GM18505 (cell line): ENCODE results near the gene ZDHHC17.

Experiments
- ATAC-seq: cut with Tn5 transposase; IDR thresholded peaks from one replicate; pipeline ENCODE4 v1.9.1; 2021; ENCODE audit not compliant: unreplicated experiment
- POLR2A ChIP-seq: IDR thresholded peaks from 4 replicates; pipeline ENCODE4 v1.6.1; 2011; ENCODE audit warnings: borderline replicate concordance; ENCODE audit not compliant: insufficient read depth, insufficient read length; ENCODE audit errors: extremely low read depth

The ZDHHC17 gene

GRCh38 chr12:76813265-76813664 is 49.4 kb downstream of the ZDHHC17 start:
- no peak for TF ChIP-seq POLR2A
- ATAC-seq, result no peak

GRCh38 chr12:76813972-76814371 is 50.1 kb downstream of the ZDHHC17 start:
- ATAC-seq, result no peak
- TF ChIP-seq POLR2A, result no peak

GRCh38 chr12:76820888-76821482 is 57.1 kb downstream of the ZDHHC17 start:
- no peak for ATAC-seq
- TF ChIP-seq POLR2A, result no peak

GRCh38 chr12:76830436-76830835 is 66.5 kb downstream of the ZDHHC17 start:
- ATAC-seq, result no peak
- TF ChIP-seq POLR2A, result no peak

- TF ChIP-seq POLR2A, result no peak
- no peak for ATAC-seq
Measured at GRCh38 chr12:76836633-76837032, 72.7 kb downstream of the ZDHHC17 start.

GRCh38 chr12:76847260-76847659 is 83.3 kb downstream of the ZDHHC17 start:
- TF ChIP-seq POLR2A, result no peak
- ATAC-seq, result no peak

GRCh38 chr12:76848132-76848531 is 84.2 kb downstream of the ZDHHC17 start:
- no peak for ATAC-seq
- no peak for TF ChIP-seq POLR2A

GRCh38 chr12:76852106-76852505 is 88.2 kb downstream of the ZDHHC17 start:
- no peak for TF ChIP-seq POLR2A
- no peak for ATAC-seq

GRCh38 chr12:76855271-76855670 is 91.4 kb downstream of the ZDHHC17 start:
- no peak for ATAC-seq

GRCh38 chr12:76856018-76856644 is 92.2 kb downstream of the ZDHHC17 start:
- no peak for ATAC-seq
- TF ChIP-seq POLR2A, result no peak

More at GRCh38 chr12:76855271-76855670, 91.4 kb downstream of the ZDHHC17 start:
- no peak for TF ChIP-seq POLR2A

GRCh38 chr12:76859611-76860010 is 95.7 kb downstream of the ZDHHC17 start:
- ATAC-seq, result no peak
- TF ChIP-seq POLR2A, result no peak

- TF ChIP-seq POLR2A, result no peak
- no peak for ATAC-seq
Measured at GRCh38 chr12:76860256-76860655, 96.3 kb downstream of the ZDHHC17 start.

- ATAC-seq, result no peak
- no peak for TF ChIP-seq POLR2A
Measured at GRCh38 chr12:76863005-76863670, 99.2 kb downstream of the ZDHHC17 start.

GRCh38 chr12:76863837-76864236 is 99.9 kb downstream of the ZDHHC17 start:
- no peak for ATAC-seq
- no peak for TF ChIP-seq POLR2A
